Neural cell (in vitro differentiated cells): ENCODE measurements around the gene TAX1BP3. TPM values are rescaled to one million over a fixed set of nuclear protein-coding genes. Genes with fewer than 3 reads are reported as not detected.

Source experiments
- H2AFZ ChIP-seq: fragments of 200-600, 300-800 bp; sonication (generic), shearing (Covaris generic); 2 replicates; pipeline ENCODE4 v1.6.0; 2014; ENCODE audit warnings: low read depth, mild to moderate bottlenecking, antibody characterized with exemption, low read length, moderate library complexity
- H3F3A ChIP-seq: fragments of 200-600 bp; shearing (Covaris generic); 2 replicates; pipeline ENCODE4 v1.6.1; 2016; ENCODE audit warnings: mild to moderate bottlenecking, moderate library complexity, mixed read lengths, antibody characterized with exemption, low read length; ENCODE audit not compliant: insufficient read depth, poor library complexity, severe bottlenecking
- H3K27ac ChIP-seq: fragments of 200-600, 300-800 bp; sonication (generic), shearing (Covaris generic); 2 replicates; pipeline ENCODE4 v1.5.1; 2014; ENCODE audit warnings: mild to moderate bottlenecking, low read length, moderate library complexity
- H3K27me3 ChIP-seq: fragments of 300-800, 200-600 bp; sonication (generic), shearing (Covaris generic); 2 replicates; pipeline ENCODE4 v1.6.0; 2014; ENCODE audit warnings: mild to moderate bottlenecking, low read depth, low read length, moderate library complexity; ENCODE audit not compliant: insufficient read depth
- H3K36me3 ChIP-seq: fragments of 300-800, 200-600 bp; sonication (generic), shearing (Covaris generic); 2 replicates; pipeline ENCODE4 v1.5.1; 2014; ENCODE audit warnings: mild to moderate bottlenecking, antibody characterized with exemption, low read length, moderate library complexity; ENCODE audit not compliant: insufficient read depth
- H3K4me2 ChIP-seq: fragments of 300-800, 200-600 bp; sonication (generic), shearing (Covaris generic); 2 replicates; pipeline ENCODE4 v1.6.0; 2014; ENCODE audit warnings: mild to moderate bottlenecking, low read length
- H3K4me3 ChIP-seq: fragments of 300-800, 200-600 bp; sonication (generic), shearing (Covaris generic); 2 replicates; pipeline ENCODE4 v1.5.1; 2014; ENCODE audit warnings: mild to moderate bottlenecking, low read length, moderate library complexity
- H3K79me2 ChIP-seq: fragments of 200-600 bp; shearing (Covaris generic); replicated peaks from 2 replicates; pipeline ENCODE4 v1.6.0; 2014; ENCODE audit warnings: mild to moderate bottlenecking, low read length, moderate library complexity; ENCODE audit not compliant: insufficient read depth
- H3K9ac ChIP-seq: fragments of 300-800, 200-600 bp; sonication (generic), shearing (Covaris generic); 2 replicates; pipeline ENCODE4 v1.6.1; 2016; ENCODE audit warnings: mild to moderate bottlenecking, low read length, mixed read lengths
- H3K9me2 ChIP-seq: fragments of 200-600 bp; shearing (Covaris generic); 2 replicates; pipeline ENCODE4 v1.6.1; 2016; ENCODE audit warnings: mild to moderate bottlenecking, low read length, mixed read lengths; ENCODE audit not compliant: insufficient read depth
- H3K9me3 ChIP-seq: fragments of 200-600, 300-800 bp; sonication (generic), shearing (Covaris generic); 2 replicates; pipeline ENCODE4 v1.6.1; 2016; ENCODE audit warnings: mild to moderate bottlenecking, mixed run types, low read length, moderate library complexity, mixed read lengths
- H4K20me1 ChIP-seq: fragments of 200-600 bp; shearing (Covaris generic); 2 replicates; pipeline ENCODE4 v1.6.1; 2016; ENCODE audit warnings: mild to moderate bottlenecking, mixed run types; ENCODE audit not compliant: insufficient read depth
- EP300 ChIP-seq: fragments of 450-650 bp; conservative IDR thresholded peaks from 2 replicates; pipeline ENCODE4 v1.6.1; 2014; ENCODE audit warnings: antibody characterized with exemption, mild to moderate bottlenecking, moderate library complexity; ENCODE audit not compliant: poor library complexity, severe bottlenecking
- EZH2 ChIP-seq: fragments of 200-600, 300-800 bp; shearing (Covaris generic), sonication (generic); IDR thresholded peaks from 2 replicates; pipeline ENCODE4 v1.6.1; 2014; ENCODE audit warnings: antibody characterized with exemption, low read length, borderline replicate concordance, mild to moderate bottlenecking; ENCODE audit not compliant: insufficient read depth, poor library complexity, severe bottlenecking
- MXI1 ChIP-seq: fragments of 450-650 bp; conservative IDR thresholded peaks from 2 replicates; pipeline ENCODE4 v1.6.1; 2014; ENCODE audit warnings: antibody characterized with exemption, mild to moderate bottlenecking; ENCODE audit not compliant: poor library complexity, severe bottlenecking
- POLR2AphosphoS5 ChIP-seq: IDR thresholded peaks from 2 replicates; pipeline ENCODE4 v1.6.1; 2012
- RAD21 ChIP-seq: fragments of 450-650 bp; conservative IDR thresholded peaks from 2 replicates; pipeline ENCODE4 v1.6.1; 2014; ENCODE audit warnings: antibody characterized with exemption, mild to moderate bottlenecking, moderate library complexity
- SMC3 ChIP-seq: fragments of 450-650 bp; conservative IDR thresholded peaks from 2 replicates; pipeline ENCODE4 v1.6.1; 2014; ENCODE audit warnings: antibody characterized with exemption, mild to moderate bottlenecking, moderate library complexity; ENCODE audit not compliant: poor library complexity
- TAF1 ChIP-seq: IDR thresholded peaks from 2 replicates; pipeline ENCODE4 v1.6.1; 2012; ENCODE audit warnings: low read depth
- polyA plus RNA-seq: library from polyadenylated mRNA; depleted of rRNA; stranded (reverse); fragments of >200 nt; gene quantifications from 2 replicates; pipeline ENCODE4 v1.2.3, GENCODE V29; 2014
- TF ChIP-seq, protein P1 (sequence below): fragments of 450-650 bp; IDR thresholded peaks from 2 replicates; pipeline ENCODE4 v1.5.1; 2014; ENCODE audit warnings: antibody characterized with exemption, mild to moderate bottlenecking, moderate library complexity; ENCODE audit not compliant: poor library complexity, severe bottlenecking
- TF ChIP-seq, protein P2 (sequence below): IDR thresholded peaks from 2 replicates; pipeline ENCODE4 v1.6.1; 2012; ENCODE audit warnings: borderline replicate concordance

The TAX1BP3 gene
- polyA plus RNA-seq, 1 donor from 2014 or later, result 79.2 TPM

DNA sequence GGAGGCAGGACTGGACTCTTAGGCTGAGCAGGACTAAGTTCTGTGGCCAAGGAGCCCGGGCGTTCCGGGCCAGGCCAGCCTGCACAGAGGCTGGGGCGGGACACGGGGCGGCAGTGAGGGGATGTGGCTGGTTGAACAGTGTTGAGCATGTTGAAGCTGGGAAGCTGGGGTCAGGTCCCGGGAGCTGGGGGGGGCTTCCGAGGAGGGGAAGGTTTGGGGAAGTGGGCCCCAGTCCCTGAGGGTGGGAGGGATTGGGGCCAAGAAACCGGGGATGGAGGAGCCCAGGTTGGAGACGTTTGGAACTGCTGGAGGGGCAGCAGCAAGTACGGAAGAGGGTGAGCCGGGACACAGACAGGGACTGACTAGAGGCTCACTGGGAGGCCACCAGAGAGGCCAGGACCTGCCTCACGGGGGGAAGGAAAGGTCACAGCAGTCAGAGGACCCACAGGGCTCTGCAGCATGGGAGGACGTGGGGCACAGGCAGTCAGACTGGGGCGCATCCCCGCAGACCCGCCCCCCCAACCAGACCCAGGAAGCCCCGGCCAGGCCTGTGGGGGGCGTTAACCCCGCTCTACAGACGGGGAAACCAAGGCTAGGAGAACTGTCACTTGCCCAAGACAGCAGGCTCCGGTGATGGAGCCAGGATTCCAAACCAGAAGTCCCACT lies 9.5 kb downstream of the TAX1BP3 start:
- Histone ChIP-seq H3K9me3 (no peaks in the 10 kb centered on the region), H3K9ac (no peak overlapping the region), H3K36me3 (no peaks in the 10 kb centered on the region), H3K27me3 (no peaks in the 10 kb centered on the region), H3K4me2 (no peak overlapping the region), H3K27ac (no peak overlapping the region), H3K4me3 (no peak overlapping the region), H2AFZ (no peak overlapping the region), H4K20me1 (no peaks in the 10 kb centered on the region), H3K9me2 (no peaks in the 10 kb centered on the region), H3K79me2 (no peaks in the 10 kb centered on the region), H3F3A (no peaks in the 10 kb centered on the region)
- TF ChIP-seq, protein P1, sequence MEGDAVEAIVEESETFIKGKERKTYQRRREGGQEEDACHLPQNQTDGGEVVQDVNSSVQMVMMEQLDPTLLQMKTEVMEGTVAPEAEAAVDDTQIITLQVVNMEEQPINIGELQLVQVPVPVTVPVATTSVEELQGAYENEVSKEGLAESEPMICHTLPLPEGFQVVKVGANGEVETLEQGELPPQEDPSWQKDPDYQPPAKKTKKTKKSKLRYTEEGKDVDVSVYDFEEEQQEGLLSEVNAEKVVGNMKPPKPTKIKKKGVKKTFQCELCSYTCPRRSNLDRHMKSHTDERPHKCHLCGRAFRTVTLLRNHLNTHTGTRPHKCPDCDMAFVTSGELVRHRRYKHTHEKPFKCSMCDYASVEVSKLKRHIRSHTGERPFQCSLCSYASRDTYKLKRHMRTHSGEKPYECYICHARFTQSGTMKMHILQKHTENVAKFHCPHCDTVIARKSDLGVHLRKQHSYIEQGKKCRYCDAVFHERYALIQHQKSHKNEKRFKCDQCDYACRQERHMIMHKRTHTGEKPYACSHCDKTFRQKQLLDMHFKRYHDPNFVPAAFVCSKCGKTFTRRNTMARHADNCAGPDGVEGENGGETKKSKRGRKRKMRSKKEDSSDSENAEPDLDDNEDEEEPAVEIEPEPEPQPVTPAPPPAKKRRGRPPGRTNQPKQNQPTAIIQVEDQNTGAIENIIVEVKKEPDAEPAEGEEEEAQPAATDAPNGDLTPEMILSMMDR, result no peak
- TF ChIP-seq RAD21 (no peak), TAF1 (no peak), MXI1 (no peak), POLR2AphosphoS5 (no peak), EZH2 (no peak), EP300 (no peak), SMC3 (no peak)
- TF ChIP-seq, protein P2, sequence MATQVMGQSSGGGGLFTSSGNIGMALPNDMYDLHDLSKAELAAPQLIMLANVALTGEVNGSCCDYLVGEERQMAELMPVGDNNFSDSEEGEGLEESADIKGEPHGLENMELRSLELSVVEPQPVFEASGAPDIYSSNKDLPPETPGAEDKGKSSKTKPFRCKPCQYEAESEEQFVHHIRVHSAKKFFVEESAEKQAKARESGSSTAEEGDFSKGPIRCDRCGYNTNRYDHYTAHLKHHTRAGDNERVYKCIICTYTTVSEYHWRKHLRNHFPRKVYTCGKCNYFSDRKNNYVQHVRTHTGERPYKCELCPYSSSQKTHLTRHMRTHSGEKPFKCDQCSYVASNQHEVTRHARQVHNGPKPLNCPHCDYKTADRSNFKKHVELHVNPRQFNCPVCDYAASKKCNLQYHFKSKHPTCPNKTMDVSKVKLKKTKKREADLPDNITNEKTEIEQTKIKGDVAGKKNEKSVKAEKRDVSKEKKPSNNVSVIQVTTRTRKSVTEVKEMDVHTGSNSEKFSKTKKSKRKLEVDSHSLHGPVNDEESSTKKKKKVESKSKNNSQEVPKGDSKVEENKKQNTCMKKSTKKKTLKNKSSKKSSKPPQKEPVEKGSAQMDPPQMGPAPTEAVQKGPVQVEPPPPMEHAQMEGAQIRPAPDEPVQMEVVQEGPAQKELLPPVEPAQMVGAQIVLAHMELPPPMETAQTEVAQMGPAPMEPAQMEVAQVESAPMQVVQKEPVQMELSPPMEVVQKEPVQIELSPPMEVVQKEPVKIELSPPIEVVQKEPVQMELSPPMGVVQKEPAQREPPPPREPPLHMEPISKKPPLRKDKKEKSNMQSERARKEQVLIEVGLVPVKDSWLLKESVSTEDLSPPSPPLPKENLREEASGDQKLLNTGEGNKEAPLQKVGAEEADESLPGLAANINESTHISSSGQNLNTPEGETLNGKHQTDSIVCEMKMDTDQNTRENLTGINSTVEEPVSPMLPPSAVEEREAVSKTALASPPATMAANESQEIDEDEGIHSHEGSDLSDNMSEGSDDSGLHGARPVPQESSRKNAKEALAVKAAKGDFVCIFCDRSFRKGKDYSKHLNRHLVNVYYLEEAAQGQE, result no peak

DNA sequence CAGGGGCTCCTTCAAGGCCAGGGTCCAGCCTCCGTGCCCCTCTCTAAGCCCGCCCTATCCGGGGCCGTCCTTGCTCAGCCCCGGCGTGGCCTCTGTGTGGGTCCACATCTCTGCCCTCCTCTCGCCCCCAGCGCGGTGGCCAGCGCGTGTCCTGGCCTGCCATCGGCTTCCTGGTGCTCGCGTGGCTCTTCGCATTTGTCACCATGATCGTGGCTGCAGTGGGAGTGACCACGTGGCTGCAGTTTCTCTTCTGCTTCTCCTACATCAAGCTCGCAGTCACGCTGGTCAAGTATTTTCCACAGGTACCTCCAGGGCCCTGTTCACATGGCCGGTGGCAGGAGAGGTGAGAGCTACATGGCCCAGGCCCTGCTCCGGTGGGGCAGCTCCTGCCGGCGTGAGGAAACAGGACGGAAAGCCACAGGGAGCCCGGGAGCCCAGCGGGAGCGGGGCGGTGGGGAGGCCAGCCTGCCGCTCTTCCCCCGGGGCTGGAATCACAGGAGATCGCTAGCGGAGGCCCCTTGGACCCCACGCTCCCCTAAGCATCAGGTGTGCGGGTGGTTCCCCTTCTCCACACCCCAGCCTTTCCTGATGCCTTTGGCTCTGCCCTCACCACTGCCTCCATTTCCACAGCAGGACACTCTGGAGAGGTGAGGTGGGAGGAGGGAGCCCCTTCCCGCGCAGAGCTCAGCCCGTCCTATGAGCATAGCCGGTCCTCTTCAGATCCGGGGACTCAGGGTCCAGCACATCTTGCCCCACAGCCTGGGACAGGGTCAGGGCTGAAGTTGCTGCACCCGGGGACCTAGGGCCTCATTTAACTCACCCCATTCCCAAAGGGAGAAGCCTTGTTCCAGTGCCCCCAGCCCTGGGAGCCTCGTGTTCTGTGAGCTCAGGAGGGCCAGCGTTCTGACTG lies 10.2 kb downstream of the TAX1BP3 start:
- H3K79me2 ChIP-seq, result no peaks in the 10 kb centered on the region
- no peaks in the 10 kb centered on the region for H3F3A ChIP-seq
- no peak overlapping the region for H3K9ac ChIP-seq
- no peaks in the 10 kb centered on the region for H4K20me1 ChIP-seq
- no peak overlapping the region for H3K27ac ChIP-seq
- no peaks in the 10 kb centered on the region for H3K36me3 ChIP-seq
- no peak overlapping the region for H3K4me3 ChIP-seq
- H3K9me2 ChIP-seq, result no peaks in the 10 kb centered on the region
- no peaks in the 10 kb centered on the region for H3K27me3 ChIP-seq
- no peaks in the 10 kb centered on the region for H3K9me3 ChIP-seq
- no peak for TF ChIP-seq POLR2AphosphoS5
- TF ChIP-seq, protein P2, result no peak
- TF ChIP-seq TAF1, result no peak
- no peak for TF ChIP-seq RAD21
- no peak for TF ChIP-seq SMC3
- no peak overlapping the region for H3K4me2 ChIP-seq
- no peak overlapping the region for H2AFZ ChIP-seq
